HG03025 (cell line): ENCODE measurements around the gene PLBD2.

Source experiments
- ATAC-seq: cut with Tn5 transposase; IDR thresholded peaks from one replicate; pipeline ENCODE4 v1.9.1; 2021; ENCODE audit warnings: mild to moderate bottlenecking, moderate library complexity; ENCODE audit not compliant: unreplicated experiment, low FRiP score

PLBD2 gene, protein sequence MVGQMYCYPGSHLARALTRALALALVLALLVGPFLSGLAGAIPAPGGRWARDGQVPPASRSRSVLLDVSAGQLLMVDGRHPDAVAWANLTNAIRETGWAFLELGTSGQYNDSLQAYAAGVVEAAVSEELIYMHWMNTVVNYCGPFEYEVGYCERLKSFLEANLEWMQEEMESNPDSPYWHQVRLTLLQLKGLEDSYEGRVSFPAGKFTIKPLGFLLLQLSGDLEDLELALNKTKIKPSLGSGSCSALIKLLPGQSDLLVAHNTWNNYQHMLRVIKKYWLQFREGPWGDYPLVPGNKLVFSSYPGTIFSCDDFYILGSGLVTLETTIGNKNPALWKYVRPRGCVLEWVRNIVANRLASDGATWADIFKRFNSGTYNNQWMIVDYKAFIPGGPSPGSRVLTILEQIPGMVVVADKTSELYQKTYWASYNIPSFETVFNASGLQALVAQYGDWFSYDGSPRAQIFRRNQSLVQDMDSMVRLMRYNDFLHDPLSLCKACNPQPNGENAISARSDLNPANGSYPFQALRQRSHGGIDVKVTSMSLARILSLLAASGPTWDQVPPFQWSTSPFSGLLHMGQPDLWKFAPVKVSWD

DNA sequence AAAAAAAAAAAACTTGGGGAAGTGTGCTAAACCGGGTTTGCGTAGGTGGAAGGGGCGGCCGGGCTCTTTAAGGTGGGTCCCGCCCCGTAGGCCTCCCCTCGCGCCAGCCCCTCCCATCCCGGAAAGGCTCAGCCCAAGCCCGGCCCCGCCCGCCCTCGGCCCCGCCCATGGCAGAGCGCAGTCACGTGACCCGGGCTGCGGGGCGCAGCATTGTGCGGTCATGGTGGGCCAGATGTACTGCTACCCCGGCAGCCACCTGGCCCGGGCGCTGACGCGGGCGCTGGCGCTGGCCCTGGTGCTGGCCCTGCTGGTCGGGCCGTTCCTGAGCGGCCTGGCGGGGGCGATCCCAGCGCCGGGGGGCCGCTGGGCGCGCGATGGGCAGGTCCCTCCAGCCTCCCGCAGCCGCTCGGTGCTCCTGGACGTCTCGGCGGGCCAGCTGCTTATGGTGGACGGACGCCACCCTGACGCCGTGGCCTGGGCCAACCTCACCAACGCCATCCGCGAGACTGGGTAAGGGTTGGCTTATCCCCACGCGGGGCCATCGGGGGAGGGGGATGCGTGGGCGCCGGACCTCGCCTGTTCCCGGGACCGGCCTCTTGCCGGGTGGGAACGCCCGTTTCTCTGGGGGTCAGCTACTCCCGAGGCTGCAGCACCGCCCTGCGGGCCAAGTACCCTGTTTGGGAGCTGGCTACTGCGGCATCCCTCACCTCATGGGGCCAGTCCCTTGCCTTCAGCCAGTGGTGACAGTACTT, at the start of gene PLBD2:
Gene PLBD2 (plus strand): TSS at position 207 of the 752 bp plus-strand sequence. CDS start 14 bp downstream, at position 221.
- peak; percentile 92 for ATAC-seq

GRCh38 chr12:113310489-113310888, 47.9 kb upstream of the PLBD2 start:
- ATAC-seq = no peak

- ATAC-seq = no peak
These were observed 44.3 kb upstream of the PLBD2 start for GRCh38 chr12:113314121-113314529.

GRCh38 chr12:113315358-113315757, 43.0 kb upstream of the PLBD2 start:
- ATAC-seq = no peak

DNA sequence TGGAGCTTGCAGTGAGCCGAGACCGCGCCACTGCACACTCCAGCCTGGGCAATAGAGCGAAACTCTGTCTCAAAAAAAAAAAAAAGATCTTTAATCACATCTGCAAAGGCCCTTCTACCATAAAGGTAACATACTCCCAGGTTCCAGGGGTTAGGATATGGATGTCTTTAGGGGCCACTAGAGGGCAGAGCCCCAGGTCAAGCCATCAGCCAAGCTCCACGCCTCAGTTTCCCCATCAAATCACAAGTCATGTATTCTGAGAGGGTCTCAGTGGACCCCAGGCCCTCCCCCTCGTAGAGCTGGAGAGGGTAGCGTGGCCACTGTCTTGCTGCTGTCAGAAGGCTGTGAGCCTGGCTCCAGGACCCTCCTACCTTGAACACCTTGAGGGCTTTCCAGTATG, 42.2 kb upstream of the PLBD2 start:
- no peak for ATAC-seq

- ATAC-seq = no peak
These were observed 41.3 kb upstream of the PLBD2 start for GRCh38 chr12:113317122-113317521.

GRCh38 chr12:113318046-113318656, 40.2 kb upstream of the PLBD2 start:
- no peak for ATAC-seq

GRCh38 chr12:113318900-113319628, 39.3 kb upstream of the PLBD2 start:
- no peak for ATAC-seq

- no peak for ATAC-seq
These were observed 38.0 kb upstream of the PLBD2 start for GRCh38 chr12:113320401-113320800.

DNA sequence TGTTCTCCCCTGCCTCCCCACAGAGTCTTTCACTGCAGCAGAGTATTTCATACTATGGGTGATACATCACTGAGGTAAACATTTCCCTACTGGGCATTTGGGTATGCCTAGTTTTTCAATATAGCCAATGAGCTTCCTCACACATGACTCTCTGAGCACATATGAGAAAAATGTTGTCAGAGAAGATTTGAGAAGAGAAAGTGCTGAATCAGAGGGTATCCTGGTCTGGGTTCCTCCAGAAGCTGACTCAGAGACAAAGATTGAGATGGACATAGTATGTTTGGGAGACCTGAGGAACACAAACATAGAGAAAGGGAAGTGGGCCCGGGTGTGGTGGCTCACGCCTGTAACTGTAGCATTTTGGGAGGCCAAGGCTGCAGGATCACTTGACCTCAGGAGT, 36.0 kb upstream of the PLBD2 start:
- no peak for ATAC-seq

- no peak for ATAC-seq
These were observed 32.5 kb upstream of the PLBD2 start for GRCh38 chr12:113325916-113326315.

- no peak for ATAC-seq
These were observed 31.5 kb upstream of the PLBD2 start for GRCh38 chr12:113326775-113327395.

GRCh38 chr12:113328368-113328889, 30.0 kb upstream of the PLBD2 start:
- ATAC-seq = no peak

DNA sequence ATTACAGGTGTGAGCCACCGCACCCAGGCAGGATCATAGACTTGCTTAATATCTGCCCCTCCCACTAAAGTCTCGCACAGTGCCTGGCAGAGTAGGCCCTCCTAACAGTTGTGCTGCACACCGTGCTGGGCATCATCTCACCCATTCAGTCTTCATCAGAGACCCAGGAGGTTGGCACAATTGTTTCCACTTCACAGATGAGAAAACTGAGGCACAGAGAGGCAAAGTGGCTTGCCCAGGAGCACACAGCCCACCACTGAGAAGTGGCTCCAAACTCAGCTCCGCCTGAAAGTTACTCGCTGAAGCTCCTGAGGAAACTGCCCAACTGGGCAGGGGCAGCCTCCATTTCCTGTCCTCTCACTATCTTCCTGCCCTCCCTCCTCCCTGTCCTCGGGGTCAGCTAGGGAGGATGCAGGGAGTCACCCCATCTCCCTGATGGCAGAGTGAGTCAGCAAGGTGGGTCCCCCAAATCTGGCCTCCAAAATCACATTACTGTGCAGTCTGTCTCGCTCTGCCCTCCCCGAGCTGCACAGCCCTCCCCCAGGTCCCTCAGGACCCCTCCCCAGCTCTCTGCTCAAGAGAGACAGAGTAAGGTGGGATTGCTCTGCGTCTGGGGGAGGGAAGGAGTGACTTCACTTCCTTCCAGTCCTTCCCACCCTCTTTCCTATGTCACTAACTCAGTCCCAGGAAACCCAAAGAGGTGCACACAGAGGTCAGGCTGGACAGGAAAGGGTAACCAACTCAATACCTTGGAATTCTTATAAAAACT, 29.2 kb upstream of the PLBD2 start:
- no peak for ATAC-seq

DNA sequence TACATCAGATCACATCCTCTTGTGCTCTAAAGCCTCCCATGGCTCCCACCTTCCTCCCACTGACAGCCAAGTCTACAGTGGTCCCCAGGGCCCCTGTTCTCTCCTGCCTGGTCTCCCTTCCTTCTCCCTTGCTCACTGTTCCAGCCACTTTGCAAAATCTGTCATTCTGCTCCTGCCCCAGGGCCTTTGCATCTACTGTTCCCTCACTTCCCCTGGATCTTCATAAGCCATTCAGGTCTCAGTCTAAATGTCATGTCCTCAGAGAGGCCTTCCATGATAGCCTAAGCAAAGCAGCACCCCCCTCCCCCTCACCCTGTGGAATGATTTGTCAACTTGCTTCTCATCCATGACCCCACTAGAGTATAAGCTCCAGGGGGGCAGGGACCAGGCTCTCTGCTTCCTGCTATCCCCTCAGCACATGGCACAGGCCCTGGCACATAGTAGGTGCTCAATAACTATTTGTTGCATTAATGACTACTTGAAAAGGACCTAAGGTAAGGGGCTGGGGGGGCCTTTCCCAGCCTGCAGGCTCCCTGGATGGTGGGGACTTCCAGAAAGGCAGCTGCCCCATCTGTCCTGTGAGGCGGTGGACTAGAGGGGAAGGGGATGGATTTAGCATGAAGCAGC, 28.5 kb upstream of the PLBD2 start:
- no peak for ATAC-seq

DNA sequence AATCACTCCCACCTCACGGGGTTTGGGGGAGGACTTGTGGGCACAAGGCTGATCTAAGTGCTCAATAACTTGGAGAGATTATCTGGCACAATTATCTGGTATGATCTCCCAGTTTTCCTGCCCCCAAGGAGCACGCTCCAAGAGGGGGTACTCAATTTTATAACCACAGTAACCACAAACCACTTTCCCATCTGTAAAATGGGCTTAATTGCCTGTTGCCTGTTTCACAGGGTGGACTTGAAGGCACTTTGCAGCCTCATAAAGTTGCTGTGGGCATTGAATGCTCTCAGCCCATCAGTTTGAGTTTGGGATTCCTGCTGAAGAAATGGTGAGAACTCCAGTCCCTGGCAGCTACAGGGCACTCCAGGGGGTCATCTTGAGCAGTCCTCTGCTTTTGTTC, 27.9 kb upstream of the PLBD2 start:
- ATAC-seq = no peak

DNA sequence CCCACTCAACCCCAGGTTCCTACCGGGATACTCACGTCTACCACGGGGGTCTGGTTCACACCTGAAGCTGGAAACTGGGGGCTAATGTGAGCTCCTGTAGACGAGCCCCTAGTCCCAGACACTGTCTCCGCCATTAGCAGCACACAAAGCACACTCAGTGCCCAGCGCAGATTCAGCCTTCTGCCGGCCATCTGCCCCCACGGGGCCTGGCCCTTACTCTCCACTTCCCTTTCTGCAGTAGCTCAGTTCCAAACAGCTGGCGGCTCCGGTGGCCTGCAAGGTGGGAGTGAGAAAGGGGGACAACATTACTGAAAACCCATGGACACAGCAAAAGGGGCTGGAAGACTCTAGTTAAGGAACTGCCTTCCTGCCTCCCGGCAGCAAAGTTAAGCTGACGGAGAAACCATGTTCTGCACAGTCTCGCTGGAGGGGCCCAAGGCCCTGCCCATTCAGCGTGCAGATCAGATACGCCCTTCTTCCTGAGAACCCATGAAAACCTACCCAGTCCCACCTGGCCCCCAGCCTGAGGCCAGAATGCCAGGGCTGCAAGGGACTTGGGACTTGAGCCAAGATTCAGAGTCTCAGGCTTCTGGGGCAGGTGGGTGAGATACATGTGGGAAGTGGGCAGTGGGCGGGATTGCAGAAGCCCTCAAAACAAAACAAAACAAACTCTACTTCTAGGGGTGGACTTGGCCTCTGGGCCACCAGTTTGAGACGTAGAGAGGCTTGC, 25.5 kb upstream of the PLBD2 start:
- ATAC-seq = no peak

DNA sequence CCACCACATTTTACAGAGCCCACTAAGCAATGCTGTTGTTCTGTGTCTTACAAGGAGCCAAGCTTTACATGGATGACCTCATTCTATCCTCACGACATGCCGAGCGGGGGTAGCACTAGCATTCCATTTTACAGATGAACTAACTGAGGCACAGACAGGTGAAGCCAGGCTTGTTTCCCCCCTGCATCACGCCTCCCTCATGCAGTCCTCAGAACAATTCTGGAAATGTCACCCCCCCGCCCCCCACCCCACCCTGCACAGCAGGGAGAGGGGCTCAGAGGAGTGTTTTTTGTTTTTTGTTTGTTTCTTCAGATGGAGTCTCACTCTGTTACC, 25.0 kb upstream of the PLBD2 start:
- no peak for ATAC-seq
